ENCODE data around the gene GRPR.

- no peak for TF ChIP-seq POLR2A (IDR thresholded peaks at IDR 0.05)
- TF ChIP-seq CTCF (IDR thresholded peaks at IDR 0.05) = no peak
These were observed 25.5 kb downstream of the GRPR start for GRCh38 chrX:16148896-16149295.
